OCI-LY1 (cell line): Measurements from ENCODE around the gene CARD19.

Experiments used
- H2AFZ ChIP-seq: fragments of 200-600 bp; sonication (generic), shearing (Covaris generic); 2 replicates; pipeline ENCODE4 v1.6.0; 2014; ENCODE audit warnings: antibody characterized with exemption, mild to moderate bottlenecking, low read length
- H3F3A ChIP-seq: fragments of 200-600 bp; sonication (generic), shearing (Covaris generic); 2 replicates; pipeline ENCODE4 v1.6.0; 2014; ENCODE audit warnings: mild to moderate bottlenecking, antibody characterized with exemption, low read length, moderate library complexity; ENCODE audit not compliant: insufficient read depth
- H3K27ac ChIP-seq: fragments of 200-600 bp; sonication (generic); 2 replicates; pipeline ENCODE4 v1.5.1; 2014; ENCODE audit warnings: low read length, mixed run types, mild to moderate bottlenecking, low read depth; ENCODE audit not compliant: poor library complexity, severe bottlenecking
- H3K27me3 ChIP-seq: fragments of 200-600 bp; sonication (generic); 2 replicates; pipeline ENCODE4 v1.6.0; 2014; ENCODE audit warnings: antibody characterized with exemption, mild to moderate bottlenecking, low read length, moderate library complexity; ENCODE audit not compliant: insufficient read depth
- H3K36me3 ChIP-seq: fragments of 200-600 bp; sonication (generic); 2 replicates; pipeline ENCODE4 v1.6.1; 2014; ENCODE audit warnings: mild to moderate bottlenecking, antibody characterized with exemption, low read length, moderate library complexity, mixed read lengths; ENCODE audit not compliant: insufficient read depth
- H3K4me1 ChIP-seq: fragments of 200-600 bp; sonication (generic); 2 replicates; pipeline ENCODE4 v1.5.1; 2014; ENCODE audit warnings: mild to moderate bottlenecking, low read length, moderate library complexity; ENCODE audit not compliant: insufficient read depth, severe bottlenecking
- H3K4me2 ChIP-seq: fragments of 200-600 bp; sonication (generic), shearing (Covaris generic); 2 replicates; pipeline ENCODE4 v1.6.1; 2014; ENCODE audit warnings: low read length
- H3K4me3 ChIP-seq: fragments of 200-600 bp; sonication (generic); 2 replicates; pipeline ENCODE4 v1.5.1; 2014; ENCODE audit warnings: low read length, low read depth, mild to moderate bottlenecking, mixed read lengths; ENCODE audit not compliant: poor library complexity, severe bottlenecking
- H3K79me2 ChIP-seq: fragments of 200-600 bp; shearing (Covaris generic); 2 replicates; pipeline ENCODE4 v1.6.1; 2016; ENCODE audit warnings: mixed run types, low read length, mixed read lengths; ENCODE audit not compliant: insufficient read depth
- H3K9ac ChIP-seq: fragments of 200-600 bp; sonication (generic), shearing (Covaris generic); 2 replicates; pipeline ENCODE4 v1.6.1; 2014; ENCODE audit warnings: mild to moderate bottlenecking, low read length, mixed read lengths
- H3K9me2 ChIP-seq: fragments of 200-600 bp; sonication (generic), shearing (Covaris generic); 2 replicates; pipeline ENCODE4 v1.6.1; 2014; ENCODE audit warnings: low read depth, mild to moderate bottlenecking, low read length, mixed read lengths
- H3K9me3 ChIP-seq: fragments of 200-600 bp; shearing (Covaris generic); 2 replicates; pipeline ENCODE4 v1.6.1; 2014; ENCODE audit warnings: low read length, mixed read lengths
- H4K20me1 ChIP-seq: fragments of 200-600 bp; sonication (generic), shearing (Covaris generic); 2 replicates; pipeline ENCODE4 v1.6.0; 2016; ENCODE audit warnings: mild to moderate bottlenecking, low read length; ENCODE audit not compliant: insufficient read depth
- CTCF ChIP-seq: fragments of 200-600 bp; sonication (generic), shearing (Covaris generic); IDR thresholded peaks from 2 replicates; pipeline ENCODE4 v1.5.1; 2017; ENCODE audit warnings: mild to moderate bottlenecking, antibody characterized with exemption, low read length, moderate library complexity, mixed read lengths
- EZH2 ChIP-seq: fragments of 200-600 bp; sonication (generic), shearing (Covaris generic); IDR thresholded peaks from 2 replicates; pipeline ENCODE4 v1.8.0; 2017; ENCODE audit warnings: borderline replicate concordance, mixed run types, mild to moderate bottlenecking, antibody characterized with exemption, low read length, moderate library complexity, mixed read lengths

Gene CARD19

GRCh38 chr9:93097511-93098201 is 1.6 kb downstream of the CARD19 start:
- Histone ChIP-seq H3K27ac (peak overlapping the region; percentile 59), H2AFZ (no peak overlapping the region), H3K4me1 (peaks cover 48% of the 10 kb centered on the region), H3K9me3 (no peaks in the 10 kb centered on the region), H3F3A (no peaks in the 10 kb centered on the region), H4K20me1 (no peaks in the 10 kb centered on the region), H3K4me3 (peak overlapping the region; percentile 85), H3K27me3 (no peaks in the 10 kb centered on the region), H3K79me2 (no peaks in the 10 kb centered on the region), H3K4me2 (peak overlapping the region; percentile 88), H3K9ac (peak overlapping the region; percentile 75; the same call in 1 of the 2 replicates), H3K9me2 (no peaks in the 10 kb centered on the region), H3K36me3 (0 out of 2 replicates have a peak, but pooled peaks cover 4% of the 10 kb centered on the region)
- TF ChIP-seq CTCF (no peak), EZH2 (no peak)

GRCh38 chr9:93098236-93098946 is 2.4 kb downstream of the CARD19 start:
- peak overlapping the region; percentile 88 for H3K4me2 ChIP-seq
- no peaks in the 10 kb centered on the region for H3F3A ChIP-seq
- 0 out of 2 replicates have a peak, but pooled peaks cover 4% of the 10 kb centered on the region for H3K36me3 ChIP-seq
- no peaks in the 10 kb centered on the region for H3K27me3 ChIP-seq
- H4K20me1 ChIP-seq: no peaks in the 10 kb centered on the region
- no peaks in the 10 kb centered on the region for H3K79me2 ChIP-seq
- H3K9me3 ChIP-seq: 0 out of 2 replicates have a peak, but pooled peaks cover 4% of the 10 kb centered on the region
- no peaks in the 10 kb centered on the region for H3K9me2 ChIP-seq
- H3K4me1 ChIP-seq: peaks cover 41% of the 10 kb centered on the region
- H3K4me3 ChIP-seq: peak overlapping the region; percentile 42
- TF ChIP-seq EZH2: no peak
- TF ChIP-seq CTCF: no peak
- H3K9ac ChIP-seq: peak overlapping the region; percentile 75; the same call in 1 of the 2 replicates
- peak overlapping the region; percentile 59 for H3K27ac ChIP-seq
- H2AFZ ChIP-seq: no peak overlapping the region

- Histone ChIP-seq H3K9me2 (no peaks in the 10 kb centered on the region), H4K20me1 (no peaks in the 10 kb centered on the region), H3K79me2 (no peaks in the 10 kb centered on the region), H3K36me3 (0 out of 2 replicates have a peak, but pooled peaks cover 4% of the 10 kb centered on the region), H3K27me3 (no peaks in the 10 kb centered on the region), H3F3A (no peaks in the 10 kb centered on the region), H3K27ac (no peak overlapping the region), H3K4me2 (no peak overlapping the region), H3K4me3 (no peak overlapping the region), H3K4me1 (peaks cover 27% of the 10 kb centered on the region), H3K9ac (no peak overlapping the region), H2AFZ (no peak overlapping the region), H3K9me3 (peaks cover 8% of the 10 kb centered on the region; the same call in 1 of the 2 replicates)
- TF ChIP-seq EZH2: no peak
- no peak for TF ChIP-seq CTCF
Observed at GRCh38 chr9:93099551-93100275, 3.7 kb downstream of the CARD19 start.
